HG03097 (cell line): Measurements from ENCODE around the gene SYNGR1.
"Not testable (repeated sequence)": the region's sequence is repeated elsewhere in the genome, so short reads cannot be mapped to it uniquely, and the experiment has no call there.

Experiments
- ATAC-seq: cut with Tn5 transposase; IDR thresholded peaks from one replicate; pipeline ENCODE4 v1.9.1; 2021; ENCODE audit not compliant: unreplicated experiment, low FRiP score

Gene SYNGR1

GRCh38 chr22:39316440-39317083, 33.2 kb upstream of the SYNGR1 start:
- no peak for ATAC-seq

- ATAC-seq, result no peak
Observed at GRCh38 chr22:39317084-39317774, 32.6 kb upstream of the SYNGR1 start.

GRCh38 chr22:39317775-39318506, 31.9 kb upstream of the SYNGR1 start:
- no peak for ATAC-seq

- peak; percentile 1 for ATAC-seq
Observed at GRCh38 chr22:39318507-39319283, 31.1 kb upstream of the SYNGR1 start.

- ATAC-seq, result peak; percentile 83
Observed at GRCh38 chr22:39319284-39320022, 30.3 kb upstream of the SYNGR1 start, which contains the start of gene RPL3. TSS of gene RPL3 (minus strand) at chr22:39319623. CDS start at chr22:39319597, 26 bp downstream.

- ATAC-seq, result not testable (repeated sequence)
Observed at GRCh38 chr22:39320616-39321029, 29.2 kb upstream of the SYNGR1 start.

GRCh38 chr22:39325392-39325932, 24.3 kb upstream of the SYNGR1 start:
- no peak for ATAC-seq

GRCh38 chr22:39327995-39328754, 21.6 kb upstream of the SYNGR1 start:
- ATAC-seq, result no peak

GRCh38 chr22:39330553-39330952, 19.2 kb upstream of the SYNGR1 start:
- ATAC-seq, result not testable (repeated sequence)

GRCh38 chr22:39332441-39333064, 17.2 kb upstream of the SYNGR1 start:
- ATAC-seq, result peak; percentile 68

- no peak for ATAC-seq
Observed at GRCh38 chr22:39336411-39336810, 13.4 kb upstream of the SYNGR1 start.

GRCh38 chr22:39339775-39340174, 10.0 kb upstream of the SYNGR1 start:
- ATAC-seq, result not testable (repeated sequence)

- ATAC-seq, result no peak
Observed at GRCh38 chr22:39341179-39341578, 8.6 kb upstream of the SYNGR1 start.

GRCh38 chr22:39343259-39344045, 6.3 kb upstream of the SYNGR1 start:
- ATAC-seq, result no peak

GRCh38 chr22:39344046-39344390, 5.8 kb upstream of the SYNGR1 start:
- ATAC-seq, result no peak

GRCh38 chr22:39345231-39345630, 4.6 kb upstream of the SYNGR1 start:
- no peak for ATAC-seq

- ATAC-seq, result no peak
Observed at GRCh38 chr22:39348909-39349505, 784 bp upstream of the SYNGR1 start.
